Caco-2 (cell line): ENCODE measurements around the gene ARHGAP24. TPM values are rescaled to one million over a fixed set of nuclear protein-coding genes. Genes with fewer than 3 reads are reported as not detected.
A peak's percentile ranks its signal among the peaks of the same experiment; 100 is the strongest.

ENCODE experiments used
- BruUV-seq: library from RNA; stranded (reverse); fragments of 400-500 nt; replicated peaks from 2 replicates; lab custom pipeline; 2021; lab: Mats Ljungman, UMichigan
- CTCF ChIA-PET: fragments of 300-600 bp; sonication (Branson Sonifier 250); formaldehyde crosslinking; loops from one replicate; lab custom pipeline; 2022; ENCODE audit warnings: antibody characterized with exemption; lab: Charles Lee
- POLR2A ChIA-PET: fragments of 300-600 bp; sonication (Branson Sonifier 250); formaldehyde crosslinking; loops from one replicate; lab custom pipeline; 2022; ENCODE audit warnings: antibody characterized with exemption; lab: Charles Lee
- DNase-seq, 2 experiments: peaks; one replicate each; pipeline versions ENCODE4 v3.0.0 to v3.0.0-alpha.2; 2020 to 2022
- H3K27me3 ChIP-seq: replicated peaks from 2 replicates; pipeline ENCODE4 v1.6.0; 2011; ENCODE audit warnings: low read length; ENCODE audit not compliant: control insufficient read depth, insufficient read depth
- H3K36me3 ChIP-seq: 2 replicates; pipeline ENCODE4 v1.5.1; 2011; ENCODE audit warnings: low read length; ENCODE audit not compliant: control insufficient read depth, insufficient read depth
- H3K4me1 ChIP-seq: fragments of 250-450 bp; sonication (Bioruptor Pico); 2 replicates; pipeline ENCODE4 v1.5.1; 2020; ENCODE audit warnings: mild to moderate bottlenecking
- H3K4me3 ChIP-seq: 2 replicates; pipeline ENCODE4 v1.5.1; 2011; ENCODE audit warnings: low read depth, mild to moderate bottlenecking, control low read depth, low read length
- H3K9me3 ChIP-seq: fragments of 250-450 bp; sonication (Bioruptor Pico); 2 replicates; pipeline ENCODE4 v1.5.1; 2020; ENCODE audit warnings: mild to moderate bottlenecking, moderate library complexity
- H3K27ac Mint-ChIP-seq: one replicate; pipeline ENCODE4 v1.8.0; 2022; ENCODE audit warnings: mixed read lengths; ENCODE audit not compliant: unreplicated experiment
- H3K27me3 Mint-ChIP-seq: one replicate; pipeline ENCODE4 v1.8.0; 2022; ENCODE audit warnings: mixed read lengths; ENCODE audit not compliant: insufficient read depth, unreplicated experiment
- H3K36me3 Mint-ChIP-seq: one replicate; pipeline ENCODE4 v1.8.0; 2022; ENCODE audit warnings: mild to moderate bottlenecking, mixed read lengths; ENCODE audit not compliant: insufficient read depth, unreplicated experiment
- H3K4me1 Mint-ChIP-seq: one replicate; pipeline ENCODE4 v1.8.0; 2022; ENCODE audit warnings: low read depth, mixed read lengths; ENCODE audit not compliant: unreplicated experiment
- H3K4me3 Mint-ChIP-seq: one replicate; pipeline ENCODE4 v1.8.0; 2022; ENCODE audit warnings: mild to moderate bottlenecking, moderate library complexity, mixed read lengths; ENCODE audit not compliant: unreplicated experiment
- H3K9me3 Mint-ChIP-seq: one replicate; pipeline ENCODE4 v1.8.0; 2022; ENCODE audit warnings: mixed read lengths; ENCODE audit not compliant: unreplicated experiment
- intact Hi-C: fragments of 100-400 bp; cut with micrococcal nuclease; formaldehyde crosslinking; loops from one replicate; pipeline ENCODE4 v1.10.0; 2022; ENCODE audit not compliant: unreplicated experiment
- total RNA-seq: library from RNA; stranded (reverse); gene quantifications from 2 replicates; pipeline ENCODE4 v1.2.3, GENCODE V29; 2022
- TF ChIP-seq, protein P1 (sequence below), 2 experiments: fragments of 200-600 bp in 1 of 2; IDR thresholded peaks; 1 replicate in 1 of 2; 2 replicates in 1 of 2; pipeline versions ENCODE4 v1.5.1 to v1.8.0; 2011 to 2022; ENCODE audit warnings: antibody characterized with exemption in 1 of 2, control low read depth in 1 of 2, inconsistent platforms in 1 of 2, low read depth in 1 of 2, low read length in 1 of 2, mild to moderate bottlenecking in 1 of 2, moderate library complexity in 1 of 2; ENCODE audit not compliant: insufficient read depth in 1 of 2, severe bottlenecking in 1 of 2, unreplicated experiment in 1 of 2

Gene ARHGAP24
- total RNA-seq, 1 experiment from 2014 or later = 2.8 TPM

DNA sequence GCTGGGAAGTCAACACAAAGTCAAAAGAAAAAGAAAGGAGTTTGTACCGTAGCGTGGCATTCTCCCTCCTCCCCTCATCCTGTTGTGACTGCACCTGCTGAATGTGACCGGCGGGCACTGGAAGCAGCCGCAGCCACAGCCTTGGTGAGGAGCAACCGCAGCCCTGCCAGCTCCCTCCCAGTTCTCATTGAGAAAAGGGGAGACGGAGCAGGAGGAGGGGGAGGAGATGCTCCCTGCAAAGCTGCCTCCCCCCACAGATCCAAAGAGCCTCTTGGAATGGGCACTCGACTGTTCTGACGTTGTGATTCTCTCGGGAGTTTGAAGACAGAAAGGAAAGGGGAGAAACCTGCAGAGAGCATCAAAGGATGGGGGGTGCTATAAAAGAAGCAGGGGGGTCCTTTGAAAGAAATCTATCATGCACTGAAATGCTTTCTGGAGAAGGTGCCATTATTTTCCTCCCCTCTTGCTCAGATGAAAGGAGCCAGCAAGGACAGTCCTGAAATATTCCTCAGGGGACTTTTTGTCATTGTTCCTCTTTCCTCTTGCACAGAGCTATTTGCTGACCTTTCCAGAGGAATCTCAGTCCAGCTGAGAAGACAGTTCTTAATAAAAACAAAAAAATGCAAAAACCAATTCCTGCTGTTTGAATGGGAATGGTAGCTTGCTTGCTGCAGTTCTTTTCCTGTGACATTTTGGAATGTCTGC lies 455.2 kb downstream of the ARHGAP24 start:
- Histone ChIP-seq H3K9me3 (no peaks in the 10 kb centered on the region), H3K36me3 (no peaks in the 10 kb centered on the region), H3K27me3 (no peaks in the 10 kb centered on the region), H3K4me1 (peaks cover 26% of the 10 kb centered on the region), H3K4me3 (peak overlapping the region; percentile 9; the same call in 1 of the 2 replicates)
- Mint-ChIP-seq H3K4me1 (peaks cover 38% of the 10 kb centered on the region), H3K9me3 (no peaks in the 10 kb centered on the region), H3K27ac (peak overlapping the region; percentile 84), H3K27me3 (no peaks in the 10 kb centered on the region), H3K4me3 (peak overlapping the region; percentile 70), H3K36me3 (no peaks in the 10 kb centered on the region)
- TF ChIP-seq, protein P1, sequence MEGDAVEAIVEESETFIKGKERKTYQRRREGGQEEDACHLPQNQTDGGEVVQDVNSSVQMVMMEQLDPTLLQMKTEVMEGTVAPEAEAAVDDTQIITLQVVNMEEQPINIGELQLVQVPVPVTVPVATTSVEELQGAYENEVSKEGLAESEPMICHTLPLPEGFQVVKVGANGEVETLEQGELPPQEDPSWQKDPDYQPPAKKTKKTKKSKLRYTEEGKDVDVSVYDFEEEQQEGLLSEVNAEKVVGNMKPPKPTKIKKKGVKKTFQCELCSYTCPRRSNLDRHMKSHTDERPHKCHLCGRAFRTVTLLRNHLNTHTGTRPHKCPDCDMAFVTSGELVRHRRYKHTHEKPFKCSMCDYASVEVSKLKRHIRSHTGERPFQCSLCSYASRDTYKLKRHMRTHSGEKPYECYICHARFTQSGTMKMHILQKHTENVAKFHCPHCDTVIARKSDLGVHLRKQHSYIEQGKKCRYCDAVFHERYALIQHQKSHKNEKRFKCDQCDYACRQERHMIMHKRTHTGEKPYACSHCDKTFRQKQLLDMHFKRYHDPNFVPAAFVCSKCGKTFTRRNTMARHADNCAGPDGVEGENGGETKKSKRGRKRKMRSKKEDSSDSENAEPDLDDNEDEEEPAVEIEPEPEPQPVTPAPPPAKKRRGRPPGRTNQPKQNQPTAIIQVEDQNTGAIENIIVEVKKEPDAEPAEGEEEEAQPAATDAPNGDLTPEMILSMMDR (IDR thresholded peaks at IDR 0.05; ENCODE audit: insufficient read depth in 1 of 2, low read depth in 1 of 2, low read length in 1 of 2, severe bottlenecking in 1 of 2, unreplicated experiment in 1 of 2) = no peak
- ChIA-PET POLR2A (no interaction called here), CTCF (no interaction called here)
- intact Hi-C loops = loop anchor here (1.0 kb wide), 1 partner anchor 133 kb away; no protein-coding TSS in a partner anchor
- DNase-seq = peak in 1 of 2 experiments; percentile 19
- no TSS peak for BruUV-seq

DNA sequence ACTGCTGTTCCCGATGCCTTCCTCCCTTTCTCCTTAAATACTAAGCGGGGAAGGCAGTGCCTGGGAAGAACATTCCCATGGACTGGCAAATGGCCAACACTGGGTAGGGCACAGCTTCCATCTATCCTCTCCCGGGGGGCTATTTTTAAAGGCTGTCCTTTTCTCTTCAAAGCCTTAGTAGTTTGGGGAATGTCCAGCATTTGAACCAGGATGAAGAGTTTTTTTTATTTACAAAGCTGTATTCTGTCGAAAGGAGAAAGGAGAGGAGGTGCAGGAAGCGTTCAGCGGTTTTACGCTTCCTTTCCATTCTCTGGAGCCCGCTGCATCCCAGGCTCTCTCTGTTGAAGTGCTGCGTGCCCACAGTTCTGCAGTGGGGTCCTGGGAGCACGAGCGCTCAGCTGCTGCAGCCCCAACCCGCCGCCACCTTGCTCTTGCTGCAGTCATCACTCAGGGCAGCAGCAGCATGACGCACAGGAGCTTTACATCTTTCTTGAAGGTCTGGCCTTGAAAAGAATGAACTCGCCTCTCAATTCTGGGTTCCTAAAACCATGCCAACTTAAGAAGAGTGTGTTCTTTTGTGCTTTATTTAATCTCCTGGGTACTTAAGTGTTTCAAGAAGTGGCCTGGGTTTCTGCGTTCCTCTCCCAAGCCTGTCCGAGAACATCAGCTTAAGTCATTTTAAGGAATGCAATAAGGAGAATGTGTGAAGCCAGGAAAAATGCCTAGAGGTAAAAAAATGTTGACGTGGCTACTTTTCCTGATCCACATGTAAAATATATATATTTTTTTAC lies 457.7 kb downstream of the ARHGAP24 start:
- ChIA-PET CTCF (no interaction called here), POLR2A (no interaction called here)
- Mint-ChIP-seq H3K27me3 (no peaks in the 10 kb centered on the region), H3K4me3 (no peak overlapping the region), H3K27ac (peak overlapping the region; percentile 46), H3K36me3 (no peaks in the 10 kb centered on the region), H3K4me1 (peaks cover 51% of the 10 kb centered on the region), H3K9me3 (no peaks in the 10 kb centered on the region)
- TF ChIP-seq, protein P1 (IDR thresholded peaks at IDR 0.05; ENCODE audit: insufficient read depth in 1 of 2, low read depth in 1 of 2, low read length in 1 of 2, severe bottlenecking in 1 of 2, unreplicated experiment in 1 of 2) = no peak
- no TSS peak for BruUV-seq
- no peak overlapping the region for H3K4me3 ChIP-seq
- no peak for DNase-seq
- no peaks in the 10 kb centered on the region for H3K9me3 ChIP-seq
- intact Hi-C loops = no loop called here
- H3K4me1 ChIP-seq = peaks cover 26% of the 10 kb centered on the region
- no peaks in the 10 kb centered on the region for H3K27me3 ChIP-seq
- no peaks in the 10 kb centered on the region for H3K36me3 ChIP-seq

DNA sequence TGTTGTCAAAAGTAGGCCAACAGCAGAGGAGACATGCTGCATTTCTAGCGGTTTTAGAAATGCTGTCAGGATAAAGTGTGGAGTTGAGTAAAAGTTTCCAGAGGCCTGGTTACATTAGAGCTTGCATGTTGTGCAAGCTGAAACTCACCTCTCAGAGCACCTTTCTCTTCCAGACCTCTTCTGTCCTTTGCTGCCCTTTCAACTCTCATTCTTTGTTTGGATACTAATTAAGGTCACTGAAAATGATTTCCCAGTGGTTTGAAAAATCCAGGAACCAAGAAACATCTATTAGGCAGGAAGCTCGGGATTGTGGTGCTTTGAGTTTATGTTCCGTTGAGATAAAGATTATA lies 458.3 kb downstream of the ARHGAP24 start:
- H3K4me1 Mint-ChIP-seq = peaks cover 51% of the 10 kb centered on the region
- H3K9me3 ChIP-seq = no peaks in the 10 kb centered on the region
- DNase-seq = no peak
- no peaks in the 10 kb centered on the region for H3K27me3 Mint-ChIP-seq
- CTCF ChIA-PET = no interaction called here
- H3K9me3 Mint-ChIP-seq = no peaks in the 10 kb centered on the region
- no peaks in the 10 kb centered on the region for H3K36me3 ChIP-seq
- H3K4me3 ChIP-seq = no peak overlapping the region
- H3K36me3 Mint-ChIP-seq = no peaks in the 10 kb centered on the region
- no peak overlapping the region for H3K4me3 Mint-ChIP-seq
- TF ChIP-seq, protein P1 (IDR thresholded peaks at IDR 0.05; ENCODE audit: insufficient read depth in 1 of 2, low read depth in 1 of 2, low read length in 1 of 2, severe bottlenecking in 1 of 2, unreplicated experiment in 1 of 2) = no peak
- intact Hi-C loops = no loop called here
- no peak overlapping the region for H3K27ac Mint-ChIP-seq
- BruUV-seq = no TSS peak
- H3K4me1 ChIP-seq = peaks cover 23% of the 10 kb centered on the region
- POLR2A ChIA-PET = no interaction called here
- no peaks in the 10 kb centered on the region for H3K27me3 ChIP-seq
